ENCODE results near the gene COASY.

The COASY gene

DNA sequence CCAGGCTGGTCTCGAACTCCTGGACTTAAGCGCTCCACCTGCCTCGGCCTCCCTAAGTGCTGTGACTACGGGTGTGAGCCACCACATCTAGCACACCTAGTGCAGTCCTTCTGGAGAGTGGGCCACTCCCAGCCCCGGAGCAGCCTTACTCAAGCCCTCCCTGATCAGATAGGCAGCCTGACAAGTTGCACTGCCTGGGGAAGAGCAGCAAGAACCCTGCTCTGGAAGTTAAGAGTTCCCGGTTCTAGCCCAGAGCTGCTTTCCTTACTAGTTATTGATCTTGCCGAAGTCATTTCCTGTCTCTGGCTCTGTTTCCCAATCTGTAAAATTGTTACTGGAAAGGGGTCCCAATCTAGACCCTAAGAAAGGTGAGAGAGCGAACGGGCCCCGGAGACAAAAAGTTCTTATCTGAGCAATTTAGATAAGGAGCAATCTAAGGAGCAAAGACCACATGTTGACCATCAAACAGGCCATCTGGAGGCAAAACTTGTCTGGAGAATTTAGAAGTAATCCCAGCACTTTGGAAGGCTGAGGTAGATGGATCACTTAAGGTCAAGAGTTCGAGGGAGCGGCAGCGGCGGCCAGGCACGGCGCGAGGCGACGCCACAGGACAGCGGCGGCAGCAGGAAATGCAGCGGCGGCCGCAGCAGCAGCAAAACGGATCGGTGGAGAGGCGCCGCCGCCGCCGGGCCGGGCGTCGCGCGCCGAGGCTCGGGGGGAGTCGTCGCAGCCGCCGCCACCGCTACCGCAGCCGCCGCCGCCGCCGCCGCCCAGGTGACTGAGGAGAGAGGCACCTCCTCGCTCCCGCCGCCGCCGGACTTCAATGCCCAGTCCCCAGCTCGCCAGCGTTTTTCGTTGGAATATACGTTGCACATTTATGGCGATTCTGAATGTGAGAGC lies 30.2 kb upstream of the COASY start:
- TF ChIP-seq ZFX (IDR thresholded peaks at IDR 0.05; ENCODE audit: borderline replicate concordance) (no peak), CTCF (IDR thresholded peaks at IDR 0.05) (peak; percentile 70)
- peak overlapping the region; percentile 65 for H3K27ac ChIP-seq

- peak overlapping the region; percentile 89 for H3K27ac ChIP-seq
- TF ChIP-seq ZFX (IDR thresholded peaks at IDR 0.05; ENCODE audit: borderline replicate concordance) = no peak
- TF ChIP-seq CTCF (IDR thresholded peaks at IDR 0.05) = no peak
Measured at GRCh38 chr17:42535155-42536047, 26.5 kb upstream of the COASY start.

DNA sequence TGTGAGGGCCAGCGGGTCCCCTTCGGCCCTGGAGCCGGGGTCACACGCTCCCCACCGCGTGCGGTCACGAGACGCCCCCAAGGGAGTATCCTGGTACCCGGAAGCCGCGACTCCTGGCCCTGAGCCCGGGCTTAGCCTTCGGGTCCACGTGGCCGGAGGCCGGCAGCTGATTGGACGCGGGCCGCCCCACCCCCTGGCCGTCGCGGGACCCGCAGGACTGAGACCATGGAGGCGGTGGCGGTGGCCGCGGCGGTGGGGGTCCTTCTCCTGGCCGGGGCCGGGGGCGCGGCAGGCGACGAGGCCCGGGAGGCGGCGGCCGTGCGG lies 25.9 kb upstream of the COASY start, which contains the start of gene NAGLU:
Gene NAGLU (plus strand): TSS at position 194 of the 324 bp plus-strand sequence. CDS start 32 bp downstream, at position 226.
- TF ChIP-seq ZFX (IDR thresholded peaks at IDR 0.05; ENCODE audit: borderline replicate concordance) (no peak), CTCF (IDR thresholded peaks at IDR 0.05) (no peak)
- peak within 1 kb of the TSS; percentile 89 for H3K27ac ChIP-seq

DNA sequence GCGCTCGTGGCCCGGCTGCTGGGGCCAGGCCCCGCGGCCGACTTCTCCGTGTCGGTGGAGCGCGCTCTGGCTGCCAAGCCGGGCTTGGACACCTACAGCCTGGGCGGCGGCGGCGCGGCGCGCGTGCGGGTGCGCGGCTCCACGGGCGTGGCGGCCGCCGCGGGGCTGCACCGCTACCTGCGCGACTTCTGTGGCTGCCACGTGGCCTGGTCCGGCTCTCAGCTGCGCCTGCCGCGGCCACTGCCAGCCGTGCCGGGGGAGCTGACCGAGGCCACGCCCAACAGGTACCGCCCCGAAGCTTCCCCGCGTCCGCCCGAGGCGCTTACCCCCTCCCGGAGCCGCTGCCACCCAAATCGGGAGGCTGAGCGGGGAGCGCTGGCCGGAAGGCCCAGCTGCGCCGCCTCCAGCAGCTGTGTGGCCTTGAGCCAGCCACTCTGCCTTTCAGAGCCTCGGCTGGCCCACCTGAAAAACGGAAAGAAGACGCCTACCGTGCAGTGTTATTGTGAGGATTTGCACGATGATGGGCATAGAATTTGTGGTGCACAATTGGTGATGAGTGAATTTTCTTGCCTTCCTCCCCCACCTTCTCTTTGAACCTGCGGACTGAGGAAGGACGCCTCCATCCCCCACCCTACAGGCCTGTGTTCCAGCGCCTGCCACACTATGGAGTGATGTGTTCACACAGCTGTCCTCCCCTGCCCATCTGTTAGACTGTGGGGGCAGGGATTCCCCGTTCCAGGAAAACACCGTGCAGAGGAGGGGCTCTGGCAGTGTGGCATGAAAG lies 25.4 kb upstream of the COASY start:
- H3K27ac ChIP-seq = peak overlapping the region; percentile 89
- TF ChIP-seq ZFX (IDR thresholded peaks at IDR 0.05; ENCODE audit: borderline replicate concordance) = no peak
- TF ChIP-seq CTCF (IDR thresholded peaks at IDR 0.05) = peak; percentile 14; the same call in 1 of the 2 replicates

DNA sequence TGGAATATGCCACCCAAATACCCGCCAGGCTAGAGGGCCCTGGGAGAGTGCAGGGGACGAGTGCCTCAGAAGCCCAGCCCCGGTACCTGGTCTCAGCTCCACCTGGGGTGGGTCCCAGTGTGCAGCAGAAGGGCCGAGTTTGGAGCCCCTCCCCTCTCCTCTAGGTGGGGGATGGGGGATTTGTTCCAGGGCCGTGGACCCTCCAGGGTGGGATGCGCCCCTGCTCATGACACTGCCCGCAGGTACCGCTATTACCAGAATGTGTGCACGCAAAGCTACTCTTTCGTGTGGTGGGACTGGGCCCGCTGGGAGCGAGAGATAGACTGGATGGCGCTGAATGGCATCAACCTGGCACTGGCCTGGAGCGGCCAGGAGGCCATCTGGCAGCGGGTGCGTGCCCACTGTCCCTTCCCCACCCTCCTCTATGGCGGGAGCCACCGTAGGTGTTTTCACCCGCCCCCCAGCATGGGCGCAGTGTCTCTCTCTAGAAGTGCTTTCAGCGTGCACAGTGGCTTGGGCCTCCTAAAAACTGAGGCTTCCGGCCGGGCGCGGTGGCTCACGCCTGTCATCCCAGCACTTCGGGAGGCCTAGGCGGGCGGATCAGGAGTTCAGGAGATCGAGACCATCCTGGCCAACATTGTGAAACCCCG lies 24.7 kb upstream of the COASY start:
- TF ChIP-seq ZFX (IDR thresholded peaks at IDR 0.05; ENCODE audit: borderline replicate concordance) = no peak
- TF ChIP-seq CTCF (IDR thresholded peaks at IDR 0.05) = no peak
- peak overlapping the region; percentile 89 for H3K27ac ChIP-seq

DNA sequence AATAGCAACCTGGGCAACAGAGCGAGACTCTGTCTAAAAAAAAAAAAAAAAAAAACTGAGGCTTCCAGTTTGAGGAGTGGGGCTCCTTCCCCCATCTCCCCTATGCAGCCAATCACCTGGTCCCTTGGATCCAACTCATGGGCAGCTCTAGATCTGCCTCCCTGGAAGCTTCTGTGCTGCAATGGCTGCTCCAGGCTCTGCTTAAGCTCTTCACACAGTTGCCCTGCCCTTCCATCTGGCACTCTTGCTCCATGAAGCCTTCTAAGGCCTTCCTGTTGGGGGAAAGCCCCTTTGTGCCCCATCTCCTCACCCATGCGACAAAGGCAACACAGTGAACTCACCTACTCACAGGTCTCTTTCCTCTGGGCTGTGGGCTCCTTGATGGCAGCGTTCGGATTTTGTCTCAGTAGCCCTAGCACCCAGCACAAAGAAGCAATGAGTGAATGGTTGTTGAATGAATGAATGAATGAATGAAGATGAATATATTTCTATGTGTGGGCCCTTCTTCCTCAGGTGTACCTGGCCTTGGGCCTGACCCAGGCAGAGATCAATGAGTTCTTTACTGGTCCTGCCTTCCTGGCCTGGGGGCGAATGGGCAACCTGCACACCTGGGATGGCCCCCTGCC lies 24.0 kb upstream of the COASY start:
- peak overlapping the region; percentile 89 for H3K27ac ChIP-seq
- TF ChIP-seq ZFX (IDR thresholded peaks at IDR 0.05; ENCODE audit: borderline replicate concordance) = no peak
- no peak for TF ChIP-seq CTCF (IDR thresholded peaks at IDR 0.05)
